HG03095 (cell line): ENCODE results near the gene PDHX.

Experiments
- ATAC-seq: cut with Tn5 transposase; IDR thresholded peaks from one replicate; pipeline ENCODE4 v1.9.1; 2021; ENCODE audit warnings: moderate library complexity; ENCODE audit not compliant: unreplicated experiment

Gene PDHX

DNA sequence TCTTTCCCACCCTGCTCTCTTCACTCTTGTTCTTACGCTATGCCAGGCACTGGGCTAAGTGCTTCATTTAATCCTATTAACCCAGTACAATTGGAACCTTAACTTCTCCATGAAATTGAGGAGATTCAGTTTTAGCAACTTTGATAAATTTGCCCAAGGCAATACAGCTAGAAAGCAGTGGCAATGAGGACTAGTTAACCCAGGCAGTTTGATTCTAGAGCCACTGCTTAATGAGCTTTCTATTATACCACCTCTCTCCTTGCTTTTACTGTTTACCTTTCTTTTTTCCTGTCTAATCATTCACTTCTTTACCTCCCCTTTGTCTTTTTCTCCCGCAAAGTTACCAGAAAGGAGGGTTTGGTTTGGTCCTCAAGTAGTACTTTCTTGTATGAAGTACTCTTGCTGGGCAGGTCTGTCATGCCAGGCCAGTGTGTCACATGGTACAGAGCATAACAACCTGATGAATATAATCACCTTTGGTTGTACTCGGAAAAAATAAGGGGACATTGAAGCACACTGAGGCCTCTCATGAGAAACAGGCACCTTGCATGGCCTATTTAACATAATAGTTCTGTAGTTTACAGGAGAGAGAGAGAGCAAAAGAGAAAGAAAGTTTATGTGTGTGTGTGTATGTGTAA is 70.6 kb downstream of the PDHX start:
- ATAC-seq, result no peak

GRCh38 chr11:34987617-34988016 is 71.2 kb downstream of the PDHX start:
- ATAC-seq, result no peak

DNA sequence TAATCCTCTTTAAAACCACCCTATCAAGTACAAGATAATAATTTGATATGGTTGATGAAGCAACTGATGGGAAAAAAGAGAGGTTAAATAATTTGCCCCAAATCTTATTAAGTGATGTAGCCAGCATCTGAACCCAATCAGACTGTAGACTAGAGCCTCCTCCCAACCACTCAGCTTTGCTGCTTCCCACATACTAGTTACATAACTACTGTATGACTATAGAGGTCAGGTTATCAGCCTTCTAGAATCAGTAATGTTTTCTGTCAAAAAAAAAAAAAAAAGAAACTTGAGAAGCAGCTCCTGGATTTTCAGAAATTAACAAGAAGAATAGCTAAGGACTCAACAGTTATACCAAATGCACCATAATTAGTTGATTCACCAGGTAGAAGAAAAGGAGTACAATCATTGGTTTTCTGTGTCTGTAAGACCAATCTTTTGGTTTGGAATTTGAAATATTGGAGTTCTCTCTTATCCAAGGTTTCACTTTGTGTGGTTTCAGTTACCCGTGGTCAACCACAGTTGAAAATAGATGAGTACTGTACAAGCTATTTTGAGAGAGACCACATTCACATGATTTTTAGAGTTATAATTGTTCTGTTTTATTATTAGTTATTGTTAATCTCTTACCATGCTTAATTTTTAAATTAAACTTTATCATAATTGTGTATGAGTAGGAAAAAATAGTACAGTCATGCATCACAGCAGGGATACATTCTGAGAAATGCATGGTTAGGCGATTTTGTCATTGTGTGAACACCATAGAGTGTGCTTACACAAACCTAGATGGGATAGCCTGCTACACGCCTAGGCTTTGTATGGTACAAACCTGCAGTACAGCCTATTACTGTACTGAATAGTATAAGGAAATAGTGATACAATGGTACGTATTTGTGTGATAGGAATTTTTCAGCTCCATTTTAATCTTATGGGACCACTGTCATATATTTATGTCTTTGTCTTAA is 72.2 kb downstream of the PDHX start:
- no peak for ATAC-seq

GRCh38 chr11:34990916-34991315 is 74.5 kb downstream of the PDHX start:
- no peak for ATAC-seq

DNA sequence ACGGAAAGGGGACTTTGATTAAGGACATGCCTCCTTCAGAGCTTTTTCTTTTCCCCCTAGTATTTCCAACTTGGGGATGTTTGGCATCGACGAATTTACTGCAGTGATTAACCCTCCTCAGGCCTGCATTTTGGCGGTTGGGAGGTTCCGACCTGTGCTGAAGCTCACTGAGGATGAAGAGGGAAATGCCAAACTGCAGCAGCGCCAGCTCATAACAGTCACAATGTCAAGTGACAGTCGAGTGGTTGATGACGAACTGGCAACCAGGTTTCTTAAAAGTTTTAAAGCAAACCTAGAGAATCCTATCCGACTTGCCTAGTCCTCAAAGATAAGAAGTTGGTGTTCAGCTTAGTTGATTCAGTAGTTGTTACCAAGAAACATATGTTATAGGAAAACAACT is 78.4 kb downstream of the PDHX start:
- no peak for ATAC-seq

- no peak for ATAC-seq
Measured at GRCh38 chr11:34996958-34997357, 80.5 kb downstream of the PDHX start.

DNA sequence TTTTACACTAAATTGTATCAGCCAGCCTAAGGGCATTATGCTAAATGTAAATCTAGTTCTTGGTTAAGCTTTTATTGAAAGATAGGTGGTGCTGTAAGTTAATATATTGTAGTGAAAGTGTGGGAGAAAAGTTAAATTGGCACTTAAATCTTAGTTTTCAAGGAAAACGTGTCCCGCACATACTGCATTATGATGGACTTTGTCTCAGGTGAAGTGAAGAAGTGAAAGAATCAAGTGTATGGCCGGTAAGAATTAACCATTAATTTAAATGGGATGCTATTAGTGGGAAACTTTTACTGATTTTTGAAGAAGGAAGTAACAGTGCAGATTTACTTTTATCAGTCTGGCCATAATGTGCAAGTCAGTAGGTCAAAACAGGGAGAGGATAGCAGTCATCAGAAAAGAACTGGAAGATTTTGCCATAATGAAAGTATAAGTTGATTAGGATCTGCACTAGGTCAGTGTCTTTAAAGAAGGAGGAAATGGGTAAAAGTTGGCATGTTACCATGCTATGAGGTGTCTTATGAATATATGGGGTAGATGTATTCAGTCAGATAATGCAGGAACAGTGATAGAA is 81.6 kb downstream of the PDHX start:
- ATAC-seq, result no peak

- no peak for ATAC-seq
Measured at GRCh38 chr11:34999453-34999852, 83.0 kb downstream of the PDHX start.

GRCh38 chr11:35003186-35003585 is 86.8 kb downstream of the PDHX start:
- no peak for ATAC-seq

- no peak for ATAC-seq
Measured at GRCh38 chr11:35003658-35004057, 87.2 kb downstream of the PDHX start.

DNA sequence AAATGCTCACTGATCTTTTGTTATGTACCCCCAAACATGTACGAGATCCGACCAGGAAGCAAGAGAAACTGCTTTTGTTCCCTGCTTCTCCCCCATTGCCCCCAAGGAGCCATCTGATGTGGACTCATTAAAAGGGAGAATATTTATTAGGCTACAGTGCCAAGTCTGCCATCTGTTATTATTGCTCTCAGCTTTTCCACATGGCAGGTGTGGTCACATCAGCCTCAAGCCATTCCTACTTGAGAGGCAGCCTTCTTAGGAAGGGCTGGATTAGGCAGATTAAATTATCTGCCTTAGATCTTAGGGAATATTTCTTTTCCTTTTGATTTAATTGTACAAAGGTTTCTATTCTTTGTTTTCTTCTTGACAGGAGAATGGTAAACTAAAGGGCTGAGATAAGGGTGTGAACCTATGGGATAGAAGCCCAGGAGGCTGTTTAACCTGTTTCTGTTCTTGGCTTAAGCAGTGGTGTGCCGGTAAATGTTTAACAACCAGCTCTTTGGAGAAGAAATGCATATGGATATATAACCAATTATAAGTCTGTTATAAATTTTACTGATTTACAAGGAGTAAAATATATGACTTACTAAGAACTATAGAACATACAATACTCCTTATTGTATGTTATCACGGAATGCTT is 88.8 kb downstream of the PDHX start:
- ATAC-seq, result no peak

GRCh38 chr11:35006389-35007128 is 90.1 kb downstream of the PDHX start:
- ATAC-seq, result peak; percentile 94

DNA sequence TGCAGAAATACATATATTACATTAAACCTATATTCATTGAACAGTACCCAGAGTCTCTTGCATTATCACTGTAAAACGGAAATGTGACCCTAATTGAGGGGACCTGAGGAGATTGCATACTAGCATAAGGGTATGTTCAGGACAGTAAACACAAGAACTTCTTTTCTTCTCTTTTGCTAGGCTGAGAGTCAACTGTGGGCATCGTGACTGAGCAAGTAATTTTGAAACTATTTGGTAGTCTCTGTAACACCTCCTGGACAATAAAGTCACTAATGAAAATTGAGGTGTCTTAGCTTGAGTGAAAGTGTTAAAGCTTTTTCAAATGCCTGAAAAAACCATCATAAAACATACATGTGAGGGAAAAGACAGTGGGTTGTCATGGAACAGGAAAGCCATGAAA is 90.9 kb downstream of the PDHX start:
- ATAC-seq, result peak; percentile 45

- no peak for ATAC-seq
Measured at GRCh38 chr11:35009191-35009943, 92.9 kb downstream of the PDHX start.

- ATAC-seq, result no peak
Measured at GRCh38 chr11:35009944-35010342, 93.5 kb downstream of the PDHX start.

DNA sequence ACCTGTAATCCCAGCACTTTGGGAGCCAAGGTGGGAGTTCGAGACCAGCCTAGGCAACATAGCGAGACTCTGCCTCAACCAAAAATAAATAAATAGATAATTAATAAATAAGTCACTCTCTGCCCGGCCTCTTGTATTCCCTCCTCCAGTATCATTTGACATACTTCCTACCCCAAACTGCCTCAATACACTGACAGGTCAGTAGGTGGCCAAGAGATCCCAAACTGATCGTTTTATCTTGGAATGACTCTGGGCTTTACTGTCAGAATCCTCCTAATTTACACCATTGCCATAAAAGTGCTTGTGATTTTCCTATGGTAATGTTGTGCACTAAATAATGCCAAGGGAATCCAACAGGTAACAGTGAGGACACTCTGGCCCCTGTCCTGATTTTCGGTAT is 94.2 kb downstream of the PDHX start:
- ATAC-seq, result no peak

DNA sequence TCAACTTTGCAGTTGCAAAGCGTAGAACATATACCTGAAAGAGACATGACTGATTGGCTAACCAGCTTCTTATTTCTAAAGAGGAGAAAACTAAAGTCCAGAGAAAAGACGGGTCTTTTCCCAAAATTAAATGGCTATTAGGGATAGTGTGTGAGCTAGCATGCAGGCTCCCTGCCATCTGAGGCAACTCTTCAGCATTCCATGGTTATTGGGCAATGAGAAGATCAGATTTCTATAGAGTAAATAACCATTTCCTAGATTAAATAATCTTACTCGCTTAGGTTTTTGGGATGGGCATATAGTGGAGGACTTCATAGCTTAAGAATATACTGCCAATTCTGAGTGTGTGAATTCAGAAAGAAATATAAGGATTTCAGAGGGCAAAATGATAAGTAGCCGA is 95.0 kb downstream of the PDHX start:
- ATAC-seq, result no peak

- ATAC-seq, result no peak
Measured at GRCh38 chr11:35011944-35012343, 95.5 kb downstream of the PDHX start.

DNA sequence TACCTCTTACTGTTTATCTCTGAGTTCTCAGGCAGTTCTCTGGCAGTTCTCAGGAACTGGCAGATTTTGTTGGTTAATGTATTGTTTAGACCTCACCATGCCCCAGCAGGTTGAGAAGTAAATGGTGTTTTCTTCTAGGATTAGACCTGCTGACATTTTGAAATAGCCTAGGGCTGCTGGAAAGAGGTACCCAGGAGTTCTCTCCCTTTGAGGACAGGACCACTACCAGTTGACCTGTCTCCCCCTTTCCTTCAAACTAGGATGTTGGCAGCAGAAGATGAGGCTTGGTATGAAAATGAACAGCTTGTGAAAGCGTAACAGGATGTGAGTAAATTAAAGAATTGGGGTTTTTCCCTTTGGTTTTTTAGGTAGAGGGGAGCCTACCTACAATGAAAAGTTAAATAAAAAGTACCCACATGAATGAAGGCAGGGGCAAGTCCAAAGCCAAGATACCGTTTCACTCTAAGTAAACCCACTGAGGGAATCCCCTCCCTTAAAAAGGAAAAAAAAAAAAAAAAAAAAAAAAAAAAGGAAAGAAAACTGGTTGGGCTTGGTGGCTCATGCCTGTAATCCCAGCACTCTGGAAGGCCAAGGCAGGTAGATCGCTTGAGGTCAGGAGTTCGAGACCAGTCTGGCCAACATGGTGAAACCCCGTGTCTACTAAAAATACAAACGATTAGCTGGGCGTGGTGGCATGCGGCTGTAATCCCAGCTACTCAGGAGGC is 96.2 kb downstream of the PDHX start:
- peak; percentile 63 for ATAC-seq
